GM19324 (cell line): Measurements from ENCODE around the gene LRRC42.
"Not testable (repeated sequence)": the region's sequence is repeated elsewhere in the genome, so short reads cannot be mapped to it uniquely, and the experiment has no call there.

ENCODE experiments used
- ATAC-seq: cut with Tn5 transposase; IDR thresholded peaks from one replicate; pipeline ENCODE4 v1.9.1; 2021; ENCODE audit warnings: mild to moderate bottlenecking, moderate library complexity; ENCODE audit not compliant: unreplicated experiment, low FRiP score

The LRRC42 gene

GRCh38 chr1:54002544-54003248 is 56.5 kb downstream of the LRRC42 start:
- no peak for ATAC-seq

- ATAC-seq = no peak
These were observed 57.1 kb downstream of the LRRC42 start for GRCh38 chr1:54003249-54003646.

GRCh38 chr1:54003750-54004480 is 57.8 kb downstream of the LRRC42 start:
- ATAC-seq = not testable (repeated sequence)

GRCh38 chr1:54004481-54005049 is 58.4 kb downstream of the LRRC42 start:
- ATAC-seq = no peak

- ATAC-seq = no peak
These were observed 60.4 kb downstream of the LRRC42 start for GRCh38 chr1:54006508-54006907.

- no peak for ATAC-seq
These were observed 61.5 kb downstream of the LRRC42 start for GRCh38 chr1:54007613-54008012.

GRCh38 chr1:54008876-54009275 is 62.7 kb downstream of the LRRC42 start:
- no peak for ATAC-seq

GRCh38 chr1:54009406-54009805 is 63.3 kb downstream of the LRRC42 start:
- no peak for ATAC-seq

GRCh38 chr1:54010415-54011117 is 64.4 kb downstream of the LRRC42 start:
- ATAC-seq = no peak

GRCh38 chr1:54011316-54012007 is 65.3 kb downstream of the LRRC42 start:
- no peak for ATAC-seq

GRCh38 chr1:54012008-54012325 is 65.8 kb downstream of the LRRC42 start:
- ATAC-seq = no peak

- ATAC-seq = no peak
These were observed 66.7 kb downstream of the LRRC42 start for GRCh38 chr1:54012863-54013262.

- ATAC-seq = no peak
These were observed 67.4 kb downstream of the LRRC42 start for GRCh38 chr1:54013393-54014008.

- ATAC-seq = no peak
These were observed 68.0 kb downstream of the LRRC42 start for GRCh38 chr1:54014009-54014629.

GRCh38 chr1:54016343-54017282 is 70.5 kb downstream of the LRRC42 start:
- ATAC-seq = no peak
